Left kidney (tissue), 8 donors: ENCODE measurements around the gene TIMM23B. TPM values are rescaled to one million over a fixed set of nuclear protein-coding genes. Genes with fewer than 3 reads are reported as not detected.
"Not testable (repeated sequence)": the region's sequence is repeated elsewhere in the genome, so short reads cannot be mapped to it uniquely, and the experiment has no call there.

ENCODE experiments used
- DNase-seq: peaks from one replicate; pipeline ENCODE4 v3.0.0-alpha.2; 2013
- long read RNA-seq, 8 donors: transcript quantifications; one replicate each; lab custom pipeline, GENCODE V29; 2026
- polyA plus RNA-seq: library from polyadenylated mRNA; unstranded; fragments of 120-200 nt; gene quantifications from one replicate; pipeline ENCODE4 v1.2.1, GENCODE V29; 2013; ENCODE audit not compliant: insufficient read length

Gene TIMM23B, protein sequence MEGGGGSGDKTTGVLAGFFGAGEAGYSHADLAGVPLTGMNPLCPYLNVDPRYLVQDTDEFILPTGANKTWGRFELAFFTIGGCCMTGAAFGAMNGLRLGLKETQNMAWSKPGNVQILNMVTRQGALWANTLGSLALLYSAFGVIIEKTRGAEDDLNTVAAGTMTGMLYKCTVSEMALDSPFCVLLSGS
- polyA plus RNA-seq: 22.7 TPM
- long read RNA-seq, donor 1, partial matches to known transcripts: 0 of 1 reads
- long read RNA-seq, donor 1, other reads (novel, unspliced or antisense): 0 of 1 reads
- long read RNA-seq, donor 2, partial matches to known transcripts: 0 of 5 reads
- long read RNA-seq, donor 2, other reads (novel, unspliced or antisense): 0 of 5 reads
- long read RNA-seq, donor 3, partial matches to known transcripts: 6 of 8 reads
- long read RNA-seq, donor 3, other reads (novel, unspliced or antisense): 0 of 8 reads
- long read RNA-seq, donor 4, partial matches to known transcripts: 0 of 1 reads
- long read RNA-seq, donor 4, other reads (novel, unspliced or antisense): 0 of 1 reads
- long read RNA-seq, donor 5, partial matches to known transcripts: 0 of 3 reads
- long read RNA-seq, donor 5, other reads (novel, unspliced or antisense): 0 of 3 reads
- long read RNA-seq, donor 6, partial matches to known transcripts: 0 of 3 reads
- long read RNA-seq, donor 6, other reads (novel, unspliced or antisense): 0 of 3 reads
- long read RNA-seq, donor 7, partial matches to known transcripts: 0 of 2 reads
- long read RNA-seq, donor 7, other reads (novel, unspliced or antisense): 0 of 2 reads
- long read RNA-seq, donor 8, partial matches to known transcripts: 0 of 2 reads
- long read RNA-seq, donor 8, other reads (novel, unspliced or antisense): 0 of 2 reads

GRCh38 chr10:49941447-49942338 lies at the start of gene TIMM23B, which contains the start of gene PARG:
TSS of gene TIMM23B (plus strand) at chr10:49942053. CDS start at chr10:49942195, 142 bp downstream.
TSS of gene PARG (minus strand) at chr10:49942027. CDS start at chr10:49941725, 302 bp downstream.
- DNase-seq: peak; percentile 79

DNA sequence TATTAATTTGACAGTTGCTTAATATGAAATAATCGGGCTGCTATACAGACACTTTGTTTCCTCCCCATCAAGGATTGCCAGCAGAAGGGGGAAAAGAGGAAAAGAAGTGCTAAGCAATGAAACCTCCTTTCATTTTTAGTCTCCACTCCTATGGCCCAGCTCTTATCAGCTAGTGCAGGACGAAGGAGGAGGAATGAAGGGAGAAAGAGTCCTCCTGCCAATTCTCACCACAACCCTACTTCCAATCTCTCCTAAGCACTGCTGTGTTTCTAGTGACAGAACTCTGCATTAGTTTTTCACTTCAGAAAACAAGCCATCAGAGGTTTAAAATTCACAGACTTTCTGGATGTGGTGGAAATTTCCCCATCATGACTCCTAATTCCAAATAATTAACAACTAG lies 41.9 kb upstream of the TIMM23B start:
- not testable (repeated sequence) for DNase-seq

GRCh38 chr10:49900406-49900805 lies 41.4 kb upstream of the TIMM23B start:
- DNase-seq: not testable (repeated sequence)

- DNase-seq: not testable (repeated sequence)
These were observed 38.0 kb upstream of the TIMM23B start for GRCh38 chr10:49903829-49904228.

DNA sequence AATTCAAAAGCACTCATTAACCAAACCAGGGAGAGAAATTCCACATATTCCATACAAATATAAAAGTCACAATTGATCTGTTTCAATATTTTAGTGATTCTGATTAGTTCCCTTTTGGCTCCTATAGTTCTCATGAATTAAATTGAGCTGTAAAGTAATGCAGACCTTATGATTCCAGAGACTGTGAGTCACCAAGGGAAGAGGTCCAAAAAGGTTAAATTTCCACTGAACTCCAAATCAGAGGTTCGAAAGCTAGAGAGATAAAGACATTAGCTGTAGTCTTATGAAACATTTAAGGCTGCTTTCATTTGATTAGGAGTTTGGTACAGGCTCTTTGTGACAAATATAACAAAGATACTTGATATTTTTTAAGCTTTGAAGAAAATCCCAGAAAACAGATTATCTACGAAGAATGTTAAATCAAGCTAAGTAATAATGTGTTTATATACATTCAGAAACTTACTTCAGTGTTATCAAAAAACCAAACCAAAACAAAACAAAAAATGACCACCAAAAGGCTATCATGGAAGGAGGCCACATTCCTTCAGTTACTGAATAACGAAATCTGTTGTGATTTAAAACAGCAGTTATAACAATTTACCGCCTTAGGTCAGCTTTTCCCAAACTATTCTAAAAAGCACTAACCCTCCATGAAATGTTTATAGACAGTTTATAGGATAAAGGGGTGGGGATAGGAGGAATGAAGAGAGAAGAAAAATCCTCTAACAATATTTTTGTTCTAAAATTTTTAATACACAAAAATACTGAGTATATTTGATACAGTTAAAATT lies 33.4 kb upstream of the TIMM23B start:
- DNase-seq: peak; percentile 3

DNA sequence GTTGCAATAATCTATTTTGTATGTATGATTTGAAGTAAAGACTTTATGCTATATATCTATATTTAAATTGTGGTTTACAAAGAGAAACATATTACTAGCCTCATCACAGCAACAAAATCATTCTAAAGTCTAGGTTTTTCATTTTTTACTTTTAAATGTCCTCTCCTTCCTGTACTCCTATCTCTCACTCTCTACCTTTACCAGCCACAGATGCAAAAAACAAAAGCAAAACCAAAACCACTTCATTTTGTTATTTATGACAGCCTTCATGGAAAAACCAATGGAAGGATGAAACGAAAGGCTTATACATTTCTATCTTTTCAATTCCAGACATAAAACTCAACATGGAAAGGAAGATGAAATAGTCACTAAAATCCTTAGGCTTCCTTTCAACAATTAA lies 31.6 kb upstream of the TIMM23B start:
- DNase-seq: not testable (repeated sequence)

GRCh38 chr10:49916451-49916850 lies 25.4 kb upstream of the TIMM23B start:
- not testable (repeated sequence) for DNase-seq

GRCh38 chr10:49917927-49918326 lies 23.9 kb upstream of the TIMM23B start:
- DNase-seq: not testable (repeated sequence)

DNA sequence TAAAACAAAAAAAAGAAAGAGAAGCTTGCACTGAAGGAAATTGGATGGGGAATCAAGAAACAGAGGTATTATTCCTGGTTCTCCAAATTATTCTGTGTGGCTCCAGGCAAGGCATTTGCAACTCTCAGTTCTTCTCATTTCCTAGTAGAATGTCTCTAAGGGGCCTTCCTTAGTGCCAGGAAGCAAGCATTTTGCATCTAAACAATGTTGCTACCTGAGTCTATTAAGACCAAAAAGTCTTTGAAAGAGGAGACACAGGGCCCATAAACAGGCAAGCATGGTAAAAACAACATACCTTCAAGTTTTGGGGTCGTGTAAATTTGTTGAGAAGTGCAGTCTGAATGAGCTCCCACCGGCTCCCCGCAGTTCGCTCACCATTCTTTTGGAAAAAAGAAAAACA lies 19.8 kb upstream of the TIMM23B start:
- not testable (repeated sequence) for DNase-seq

DNA sequence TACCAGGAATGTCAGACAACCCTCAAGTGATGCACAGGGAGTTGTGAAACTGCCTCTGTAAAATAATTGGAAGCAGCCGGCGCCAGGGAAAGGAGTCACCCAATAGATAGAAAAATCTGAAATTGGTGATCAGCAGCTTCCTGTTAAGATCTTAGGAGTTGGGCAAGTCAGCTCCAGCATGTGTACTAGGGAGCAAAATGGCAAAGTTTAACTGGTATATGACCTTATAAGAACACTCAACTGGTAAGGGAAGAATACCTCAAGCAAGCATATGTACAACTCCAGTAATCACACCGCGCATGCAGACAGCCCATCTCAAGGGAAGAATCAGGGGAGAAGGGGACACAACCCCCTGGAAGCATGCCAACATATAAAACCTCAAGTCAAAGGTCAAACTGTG lies 18.3 kb upstream of the TIMM23B start:
- not testable (repeated sequence) for DNase-seq

GRCh38 chr10:49931276-49931675 lies 10.6 kb upstream of the TIMM23B start:
- not testable (repeated sequence) for DNase-seq

DNA sequence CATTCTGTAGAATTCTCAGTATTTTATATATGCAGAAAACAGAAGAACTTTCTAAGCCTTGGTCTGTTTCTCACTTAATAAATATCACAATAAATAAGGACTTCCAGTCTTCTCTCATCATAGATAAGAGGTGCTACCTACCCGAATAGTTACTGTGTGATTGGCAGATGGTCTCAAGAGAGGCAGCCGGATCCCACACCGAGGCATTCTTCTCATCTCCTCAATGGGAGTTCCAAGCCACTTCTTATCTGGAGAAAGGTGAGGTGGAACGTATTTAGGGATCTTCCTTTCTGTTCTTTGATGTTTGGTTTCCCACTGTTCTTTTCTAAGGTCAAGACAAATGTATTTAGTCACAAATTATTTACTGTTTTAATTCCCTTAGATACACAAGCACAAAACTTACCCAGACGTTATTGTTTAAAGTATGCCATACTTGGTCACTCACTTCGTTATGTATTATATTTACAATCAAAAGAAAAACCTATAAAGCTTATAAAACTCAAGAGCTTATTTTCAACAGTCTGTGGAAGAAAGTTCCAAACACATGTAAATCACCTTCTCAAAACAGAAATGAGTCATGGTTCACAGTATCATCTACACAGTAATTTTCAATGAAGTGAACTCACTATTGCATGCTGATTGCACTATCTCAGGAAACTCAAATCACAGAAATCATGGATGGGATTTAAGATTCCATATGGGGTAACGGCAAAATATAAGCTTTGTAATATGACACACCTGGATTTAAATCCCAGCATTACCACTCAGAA lies 9.7 kb upstream of the TIMM23B start:
- DNase-seq: not testable (repeated sequence)

GRCh38 chr10:49942339-49942705 lies 469 bp downstream of the TIMM23B start:
- DNase-seq: peak; percentile 1

- not testable (repeated sequence) for DNase-seq
These were observed 1.8 kb downstream of the TIMM23B start for GRCh38 chr10:49943607-49944006.

- not testable (repeated sequence) for DNase-seq
These were observed 6.3 kb downstream of the TIMM23B start for GRCh38 chr10:49948142-49948541.

DNA sequence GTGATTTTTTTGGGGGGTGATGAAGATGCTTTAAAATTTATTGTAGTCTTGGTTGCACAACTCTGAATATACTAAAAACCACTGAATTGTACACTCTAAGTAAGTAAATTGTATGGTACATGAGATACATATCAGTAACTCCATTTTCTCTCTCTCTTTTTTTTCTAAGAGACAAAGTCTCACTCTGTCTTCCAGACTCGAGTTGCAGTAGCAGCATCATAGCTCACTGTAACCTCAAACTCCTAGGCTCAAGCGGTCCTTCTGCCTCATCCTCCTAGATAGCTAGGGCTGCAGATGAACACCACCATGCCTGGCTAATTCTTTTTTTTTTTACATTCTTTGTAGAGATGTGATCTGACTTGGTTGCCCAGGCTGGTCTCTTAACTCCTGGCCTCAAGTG lies 6.9 kb downstream of the TIMM23B start:
- DNase-seq: not testable (repeated sequence)

DNA sequence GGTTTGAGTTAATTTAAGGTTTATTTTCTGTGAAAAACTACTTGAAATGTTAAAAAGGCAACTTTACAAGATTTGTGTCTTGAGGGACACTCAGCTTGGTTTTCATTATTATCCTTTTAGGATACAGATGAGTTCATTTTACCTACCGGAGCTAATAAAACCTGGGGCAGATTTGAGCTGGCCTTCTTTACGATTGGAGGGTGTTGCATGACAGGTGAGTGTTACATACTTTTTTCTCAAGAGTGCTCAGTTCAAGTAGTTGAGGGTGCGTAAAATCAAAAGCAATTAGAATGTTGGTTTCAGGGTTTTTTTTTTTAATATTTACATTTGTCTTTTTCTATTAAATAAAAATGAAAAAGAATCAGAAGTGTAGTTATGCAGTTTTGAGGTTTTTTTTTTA lies 10.2 kb downstream of the TIMM23B start:
- DNase-seq: not testable (repeated sequence)

- not testable (repeated sequence) for DNase-seq
These were observed 11.3 kb downstream of the TIMM23B start for GRCh38 chr10:49953122-49953521.

GRCh38 chr10:49970331-49970857 lies 28.5 kb downstream of the TIMM23B start:
- not testable (repeated sequence) for DNase-seq

- DNase-seq: not testable (repeated sequence)
These were observed 29.6 kb downstream of the TIMM23B start for GRCh38 chr10:49971466-49971865.
